Measurements from ENCODE around the gene CIPC.

DNA sequence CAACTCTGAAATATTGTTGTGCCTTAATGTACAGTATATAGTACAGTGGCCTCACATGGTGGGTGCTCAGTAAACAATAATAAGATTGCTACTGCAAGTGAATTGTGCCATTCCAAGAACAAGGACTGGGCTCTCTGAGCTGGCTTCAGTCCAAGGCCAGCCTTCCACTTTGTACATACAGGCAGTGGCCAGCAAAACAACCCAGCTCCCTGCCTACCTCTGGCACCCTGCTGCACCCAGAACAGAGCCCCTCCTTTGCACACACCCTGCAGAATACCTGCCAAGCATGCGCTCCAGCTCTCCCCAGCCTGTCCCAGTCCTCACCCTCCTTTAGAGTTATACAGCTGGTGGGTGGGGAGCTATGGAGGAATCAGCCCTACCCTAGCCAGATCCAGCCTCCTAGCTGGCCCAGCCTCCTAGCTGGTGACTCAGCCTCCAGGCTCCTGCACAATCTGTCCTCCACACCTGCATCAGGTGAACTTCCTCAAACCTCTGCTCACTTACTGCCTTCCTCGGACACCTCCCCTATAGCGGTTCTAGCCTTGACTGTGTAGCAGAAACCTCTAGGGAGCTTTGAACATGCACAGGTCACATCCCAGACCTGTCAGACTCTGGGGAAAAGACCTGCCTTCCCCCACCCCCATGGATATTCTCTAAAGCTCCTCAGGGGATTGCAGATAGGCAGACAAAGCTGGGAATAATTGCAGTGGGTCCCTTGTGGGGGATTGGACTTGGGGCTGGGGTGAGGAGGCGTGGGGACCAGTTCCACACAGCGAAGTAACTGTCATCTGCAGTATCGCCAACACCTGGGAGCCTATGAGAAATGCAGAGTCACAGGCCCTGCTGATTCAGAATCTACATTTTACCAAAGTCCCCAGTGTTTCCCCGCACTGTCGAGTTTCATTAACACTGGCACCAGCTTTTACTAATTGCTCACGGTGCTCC, 25.6 kb downstream of the CIPC start:
- TF ChIP-seq, protein P1, sequence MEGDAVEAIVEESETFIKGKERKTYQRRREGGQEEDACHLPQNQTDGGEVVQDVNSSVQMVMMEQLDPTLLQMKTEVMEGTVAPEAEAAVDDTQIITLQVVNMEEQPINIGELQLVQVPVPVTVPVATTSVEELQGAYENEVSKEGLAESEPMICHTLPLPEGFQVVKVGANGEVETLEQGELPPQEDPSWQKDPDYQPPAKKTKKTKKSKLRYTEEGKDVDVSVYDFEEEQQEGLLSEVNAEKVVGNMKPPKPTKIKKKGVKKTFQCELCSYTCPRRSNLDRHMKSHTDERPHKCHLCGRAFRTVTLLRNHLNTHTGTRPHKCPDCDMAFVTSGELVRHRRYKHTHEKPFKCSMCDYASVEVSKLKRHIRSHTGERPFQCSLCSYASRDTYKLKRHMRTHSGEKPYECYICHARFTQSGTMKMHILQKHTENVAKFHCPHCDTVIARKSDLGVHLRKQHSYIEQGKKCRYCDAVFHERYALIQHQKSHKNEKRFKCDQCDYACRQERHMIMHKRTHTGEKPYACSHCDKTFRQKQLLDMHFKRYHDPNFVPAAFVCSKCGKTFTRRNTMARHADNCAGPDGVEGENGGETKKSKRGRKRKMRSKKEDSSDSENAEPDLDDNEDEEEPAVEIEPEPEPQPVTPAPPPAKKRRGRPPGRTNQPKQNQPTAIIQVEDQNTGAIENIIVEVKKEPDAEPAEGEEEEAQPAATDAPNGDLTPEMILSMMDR (IDR thresholded peaks at IDR 0.05): no peak
- no peak for TF ChIP-seq EZH2 (IDR thresholded peaks at IDR 0.05; ENCODE audit: borderline replicate concordance, insufficient read depth, low read depth, low read length, poor library complexity, severe bottlenecking)

Data from B cell (primary cell).